Bronchial epithelial cell (primary cell): ENCODE measurements around the gene SEPTIN8. TPM values are rescaled to one million over a fixed set of nuclear protein-coding genes. Genes with fewer than 3 reads are reported as not detected.

Experiments
- DNase-seq: peaks from one replicate; pipeline ENCODE4 v3.0.0-alpha.2; 2010; ENCODE audit warnings: low read depth
- FAIRE-seq: peaks from 2 replicates; lab custom pipeline; 2011; peaks lifted over from hg19 to GRCh38; lab: Jason Lieb, UNC
- H3K27me3 ChIP-seq: 2 replicates; pipeline ENCODE4 v1.5.1; 2011; ENCODE audit warnings: low read length; ENCODE audit not compliant: control insufficient read depth, insufficient read depth
- H3K36me3 ChIP-seq: 2 replicates; pipeline ENCODE4 v1.5.1; 2011; ENCODE audit warnings: low read length; ENCODE audit not compliant: control insufficient read depth, insufficient read depth
- H3K4me3 ChIP-seq: 2 replicates; pipeline ENCODE4 v1.5.1; 2011; ENCODE audit warnings: mild to moderate bottlenecking, low read depth, low read length, control low read depth
- CTCF ChIP-seq: IDR thresholded peaks from 2 replicates; pipeline ENCODE4 v1.5.1; 2011; ENCODE audit warnings: mild to moderate bottlenecking, moderate library complexity, low read length, control low read depth, inconsistent platforms; ENCODE audit not compliant: insufficient read depth, severe bottlenecking
- total RNA-seq: library from RNA; depleted of rRNA; stranded (reverse); fragments of >200 nt; gene quantifications from 2 replicates; pipeline ENCODE4 v1.2.1, GENCODE V29; 2014

The SEPTIN8 gene
- total RNA-seq, 1 donor from 2014 or later, result 22.6 TPM

DNA sequence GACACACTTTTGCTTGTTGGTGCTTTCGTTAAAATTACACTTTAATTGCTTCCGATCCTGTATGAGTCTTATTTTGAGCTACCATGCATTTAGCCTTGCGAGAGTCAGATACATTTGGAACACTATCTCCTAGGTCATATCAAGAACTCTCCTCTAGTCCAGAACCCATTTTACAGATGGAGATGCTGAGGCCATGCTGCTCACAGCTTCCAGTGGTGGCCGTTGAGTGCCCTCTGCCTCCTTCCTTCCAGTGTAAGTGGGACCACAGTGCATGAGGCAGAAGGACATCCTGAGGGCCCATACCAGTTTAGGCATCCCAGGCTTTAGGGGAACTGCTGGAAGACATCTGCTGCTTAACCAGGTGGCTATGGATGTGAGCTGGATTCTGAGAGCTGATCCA, 22.9 kb downstream of the SEPTIN8 start:
- no peak for FAIRE-seq
- no peaks in the 10 kb centered on the region for H3K27me3 ChIP-seq

GRCh38 chr5:132753135-132753987, 23.7 kb downstream of the SEPTIN8 start:
- Histone ChIP-seq H3K27me3 (no peaks in the 10 kb centered on the region), H3K36me3 (peaks cover 5% of the 10 kb centered on the region), H3K4me3 (no peak overlapping the region)
- FAIRE-seq (no peak), DNase-seq (no peak)
- TF ChIP-seq CTCF, result no peak

More for the DNA sequence above, 22.9 kb downstream of the SEPTIN8 start:
- Histone ChIP-seq H3K4me3 (no peak overlapping the region), H3K36me3 (peaks cover 9% of the 10 kb centered on the region)
- TF ChIP-seq CTCF, result no peak
- DNase-seq, result no peak

- FAIRE-seq (no peak), DNase-seq (no peak)
- no peaks in the 10 kb centered on the region for H3K27me3 ChIP-seq
- peaks cover 4% of the 10 kb centered on the region for H3K36me3 ChIP-seq
- no peak for TF ChIP-seq CTCF
- H3K4me3 ChIP-seq, result no peak overlapping the region
Observed at GRCh38 chr5:132752581-132753125, 24.4 kb downstream of the SEPTIN8 start.

DNA sequence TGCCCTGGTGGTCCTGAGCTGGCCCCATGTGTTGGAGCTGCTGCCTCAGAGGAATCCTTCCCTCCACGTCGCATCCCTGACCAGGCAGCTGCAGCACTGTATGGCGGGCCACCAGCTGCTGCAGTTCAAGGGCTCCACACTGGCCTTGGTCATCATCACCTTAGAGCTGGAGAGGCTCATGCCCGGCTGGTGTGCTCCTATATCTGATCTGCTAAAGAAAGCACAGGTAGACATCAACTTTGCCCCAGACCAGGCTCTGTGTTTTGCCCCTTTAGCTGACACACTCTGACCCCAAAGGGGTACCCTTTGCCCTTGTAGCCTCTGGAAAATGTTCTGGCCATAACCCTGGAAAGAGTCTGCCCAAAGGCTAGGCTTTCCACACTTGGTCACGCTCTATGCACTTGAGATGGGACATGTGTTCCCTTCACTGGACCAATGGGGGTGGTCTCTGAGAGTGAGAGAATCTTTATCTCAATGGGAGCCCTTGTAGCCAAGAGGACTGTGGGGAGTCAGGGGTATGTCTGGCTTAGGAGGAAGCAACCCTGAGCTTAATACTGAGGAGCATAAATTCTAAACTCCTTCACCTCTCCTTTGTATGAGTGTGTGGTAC, 25.0 kb downstream of the SEPTIN8 start:
- H3K36me3 ChIP-seq, result no peaks in the 10 kb centered on the region
- no peaks in the 10 kb centered on the region for H3K27me3 ChIP-seq
- TF ChIP-seq CTCF, result no peak
- FAIRE-seq (no peak), DNase-seq (no peak)
- no peak overlapping the region for H3K4me3 ChIP-seq

- TF ChIP-seq CTCF, result no peak
- no peak overlapping the region for H3K4me3 ChIP-seq
- no peaks in the 10 kb centered on the region for H3K27me3 ChIP-seq
- FAIRE-seq (no peak), DNase-seq (peak; percentile 20)
- no peaks in the 10 kb centered on the region for H3K36me3 ChIP-seq
Observed at GRCh38 chr5:132751444-132751843, 25.6 kb downstream of the SEPTIN8 start.
